GM20431 (cell line): ENCODE results near the gene KHK.

ENCODE experiments used
- in situ Hi-C: fragments of 300-500 bp; cut with MseI, MboI; formaldehyde crosslinking; loops from one replicate; pipeline ENCODE4 v1.15.0; 2020; ENCODE audit warnings: low sequenced_read_pairs; ENCODE audit not compliant: unreplicated experiment

KHK gene

GRCh38 chr2:27080140-27080469, 6.5 kb upstream of the KHK start:
- in situ Hi-C loops: no loop called here

GRCh38 chr2:27080603-27080936, 6.0 kb upstream of the KHK start:
- in situ Hi-C loops: no loop called here

GRCh38 chr2:27081984-27082772, 4.4 kb upstream of the KHK start:
- in situ Hi-C loops: no loop called here

GRCh38 chr2:27082773-27083409, 3.7 kb upstream of the KHK start:
- in situ Hi-C loops: no loop called here

- in situ Hi-C loops: no loop called here
These were observed 2.9 kb upstream of the KHK start for GRCh38 chr2:27083410-27084296.

- in situ Hi-C loops: no loop called here
These were observed 2.1 kb upstream of the KHK start for GRCh38 chr2:27084297-27085061.

- in situ Hi-C loops: no loop called here
These were observed 1.4 kb upstream of the KHK start for GRCh38 chr2:27085062-27085672.

GRCh38 chr2:27085673-27086089, 891 bp upstream of the KHK start:
- in situ Hi-C loops: no loop called here

- in situ Hi-C loops: no loop called here
These were observed 365 bp upstream of the KHK start for GRCh38 chr2:27086090-27086723.

GRCh38 chr2:27087823-27088410, 1.3 kb downstream of the KHK start:
- in situ Hi-C loops: no loop called here

- in situ Hi-C loops: no loop called here
These were observed 2.1 kb downstream of the KHK start for GRCh38 chr2:27088634-27089033.

DNA sequence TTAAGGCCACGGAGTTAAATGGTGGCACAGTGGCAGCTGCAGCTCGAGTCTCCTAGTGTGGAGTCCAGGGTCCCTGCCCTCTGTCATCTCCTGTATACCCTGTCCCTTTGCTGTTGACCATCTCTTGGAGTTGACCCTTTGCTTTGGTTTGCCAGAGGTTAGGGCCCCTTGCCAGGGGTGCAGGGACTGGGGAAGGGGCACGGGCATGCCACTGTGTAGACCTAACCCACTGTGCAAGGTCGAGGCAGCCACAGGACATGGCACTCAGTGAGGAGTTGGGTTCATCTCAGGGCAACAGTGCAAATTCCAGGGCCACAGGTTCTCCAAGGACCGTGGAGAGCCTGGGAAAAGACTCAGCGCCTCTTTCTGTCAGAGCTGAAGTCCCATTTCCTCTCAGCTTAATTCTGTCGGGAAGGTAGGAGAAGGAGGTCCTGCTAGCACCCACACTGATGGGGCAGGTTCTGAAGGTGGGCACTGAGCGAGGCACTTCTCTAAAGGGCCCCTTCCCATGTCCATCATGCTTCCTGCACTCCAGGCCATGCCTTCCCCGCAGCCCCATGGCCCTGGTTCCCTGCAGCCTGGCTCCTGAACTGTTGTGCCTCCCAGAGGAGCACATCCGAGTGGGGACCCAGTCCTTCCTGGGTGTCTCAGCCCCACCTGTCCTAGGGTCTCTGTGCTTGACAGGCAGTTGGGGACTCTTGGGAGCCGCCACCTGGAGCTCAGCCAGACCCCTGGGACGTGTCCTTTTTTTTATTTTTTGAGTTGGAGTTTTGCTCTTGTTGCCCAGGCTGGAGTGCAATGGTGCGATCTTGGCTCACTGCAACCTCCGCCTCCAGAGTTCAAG, 2.8 kb downstream of the KHK start:
- in situ Hi-C loops: no loop called here

- in situ Hi-C loops: loop anchor here (10.0 kb wide), 1 partner anchor 193 kb away; the partner anchor contains the start of gene TRIM54
These were observed 5.4 kb downstream of the KHK start for GRCh38 chr2:27091746-27092695.

GRCh38 chr2:27092696-27093429, 6.3 kb downstream of the KHK start:
- in situ Hi-C loops: loop anchor here (10.0 kb wide), 1 partner anchor 192 kb away; the partner anchor contains the start of gene TRIM54

- in situ Hi-C loops: loop anchor here (10.0 kb wide), 1 partner anchor 191 kb away; the partner anchor contains the start of gene TRIM54
These were observed 7.1 kb downstream of the KHK start for GRCh38 chr2:27093430-27094352.
